Activated CD4-positive, alpha-beta T cell treated with anti-CD3 and anti-CD28 coated beads for 1 hour (primary cell): ENCODE measurements around the gene RHEBL1.
A peak's percentile ranks its signal among the peaks of the same experiment; 100 is the strongest.

Experiments
- DNase-seq: peaks from one replicate; pipeline ENCODE4 v3.0.0-alpha.2; 2020

Gene RHEBL1

DNA sequence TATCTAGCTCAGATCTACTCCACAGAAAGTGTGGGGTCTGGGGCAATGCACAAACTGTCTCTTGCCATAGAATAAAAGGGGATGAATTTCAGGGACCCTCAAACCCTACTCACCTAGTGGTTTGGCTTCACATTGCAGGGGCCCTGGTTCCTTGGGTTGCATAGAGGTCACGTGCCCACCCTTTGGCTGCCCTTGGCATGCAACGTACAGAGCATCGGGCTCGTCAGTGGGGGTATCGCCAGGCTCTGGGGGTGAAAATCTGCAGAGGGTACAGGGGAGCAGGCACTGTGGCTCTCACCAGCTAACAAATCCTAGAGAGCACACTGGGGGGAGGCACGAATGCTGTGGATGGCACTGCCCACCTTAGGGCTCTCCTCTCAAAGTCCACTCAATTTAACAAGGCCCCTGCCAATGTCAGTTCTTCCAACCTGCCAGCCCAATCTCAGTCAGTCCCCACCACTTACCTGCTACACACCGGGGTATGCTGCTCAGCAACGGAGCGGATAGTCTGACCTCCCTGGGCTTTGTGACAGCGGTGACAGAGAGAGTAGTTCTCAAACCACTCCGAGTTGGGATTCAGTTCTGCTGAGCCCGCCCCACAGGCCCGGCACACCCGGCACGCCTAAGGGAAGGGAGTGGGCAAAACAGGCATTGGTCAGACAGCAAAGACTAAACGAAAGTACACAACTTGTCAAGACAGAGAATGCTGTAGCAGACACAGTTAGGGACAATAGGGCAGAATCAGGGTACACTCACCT, 17.1 kb downstream of the RHEBL1 start:
- no peak for DNase-seq

DNA sequence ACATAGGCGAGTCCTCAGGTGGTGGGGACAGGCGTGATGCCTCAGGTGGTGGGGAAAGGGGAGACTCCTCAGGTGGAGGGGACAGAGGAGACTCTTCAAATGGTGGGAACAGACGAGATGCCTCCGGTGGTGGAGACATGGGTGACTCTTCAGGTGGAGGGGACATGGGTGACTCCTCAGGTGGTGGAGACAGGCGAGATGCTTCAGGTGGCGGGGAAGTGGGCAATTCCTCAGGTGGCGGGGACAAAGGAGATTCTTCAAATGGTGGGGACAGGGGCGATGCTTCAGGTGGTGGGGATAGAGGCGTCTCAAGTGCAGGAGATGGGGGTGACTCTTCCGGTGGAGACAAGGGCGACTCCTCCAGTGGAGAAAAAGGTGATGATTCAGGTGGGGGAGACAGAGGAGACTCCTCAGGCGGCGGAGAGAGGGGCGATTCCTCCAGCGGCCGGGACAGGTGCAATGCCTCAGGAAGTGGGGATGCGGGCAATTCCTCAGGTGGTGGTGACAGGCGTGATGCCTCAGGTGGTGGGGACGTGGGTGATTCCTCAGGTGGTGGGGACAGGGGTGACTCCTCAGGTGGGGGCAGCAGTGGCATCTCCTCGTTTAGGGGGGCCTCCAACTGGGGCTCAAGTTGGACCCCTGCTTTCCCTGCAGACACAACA, 17.9 kb downstream of the RHEBL1 start:
- no peak for DNase-seq

GRCh38 chr12:49051373-49051764, 18.4 kb downstream of the RHEBL1 start:
- no peak for DNase-seq

GRCh38 chr12:49050507-49051372, 19.0 kb downstream of the RHEBL1 start:
- DNase-seq = no peak

DNA sequence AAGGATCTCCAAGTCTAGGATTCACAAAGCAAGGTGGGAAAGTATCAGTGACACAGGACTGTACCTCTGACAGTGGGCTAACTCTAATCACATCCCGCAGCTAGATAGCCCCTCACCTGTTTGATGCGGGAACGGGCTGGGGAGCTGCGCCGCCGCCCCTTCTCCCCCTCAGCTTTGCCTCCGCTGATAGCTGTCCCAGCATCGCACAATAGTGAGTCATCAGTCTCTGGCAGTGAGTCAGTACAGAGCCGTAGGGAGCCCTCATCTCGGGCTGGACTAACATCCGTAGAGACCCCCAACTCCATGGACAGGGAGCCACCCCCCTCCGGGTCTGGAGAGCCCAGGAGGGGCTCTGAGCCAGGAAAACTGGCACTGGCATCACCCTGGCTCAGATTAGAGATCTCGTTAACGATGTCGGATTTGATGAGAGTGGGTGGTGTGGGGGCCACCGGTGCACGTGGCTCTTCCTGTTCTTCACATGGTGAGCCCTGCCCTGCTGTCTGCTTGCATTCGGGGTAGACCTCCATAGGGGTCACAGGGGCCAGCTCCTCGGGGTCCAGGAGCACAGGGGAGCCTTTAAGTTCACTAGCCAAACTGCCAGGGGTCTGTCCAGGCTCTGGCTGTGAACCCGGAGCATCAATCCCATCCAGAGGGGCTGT, 20.1 kb downstream of the RHEBL1 start:
- no peak for DNase-seq

DNA sequence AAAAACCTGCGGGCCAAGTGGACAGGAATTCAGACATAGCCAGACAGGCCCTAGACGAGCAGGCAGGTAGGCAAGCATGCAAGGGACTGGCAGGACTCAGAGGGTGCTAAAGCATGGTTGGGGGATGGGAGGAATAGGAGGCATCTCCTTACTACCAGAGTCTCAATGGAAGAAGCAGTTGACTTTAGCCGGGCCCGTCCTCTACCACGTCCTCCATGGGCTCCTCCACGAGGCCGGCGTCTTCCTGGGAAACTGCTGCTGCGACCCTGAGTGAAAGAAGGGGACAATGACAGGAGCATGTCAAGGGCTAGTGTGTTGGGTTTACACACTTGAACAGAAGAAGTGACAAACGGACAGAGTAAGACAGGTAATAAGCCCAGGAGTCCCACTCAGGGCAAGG, 20.8 kb downstream of the RHEBL1 start:
- no peak for DNase-seq

DNA sequence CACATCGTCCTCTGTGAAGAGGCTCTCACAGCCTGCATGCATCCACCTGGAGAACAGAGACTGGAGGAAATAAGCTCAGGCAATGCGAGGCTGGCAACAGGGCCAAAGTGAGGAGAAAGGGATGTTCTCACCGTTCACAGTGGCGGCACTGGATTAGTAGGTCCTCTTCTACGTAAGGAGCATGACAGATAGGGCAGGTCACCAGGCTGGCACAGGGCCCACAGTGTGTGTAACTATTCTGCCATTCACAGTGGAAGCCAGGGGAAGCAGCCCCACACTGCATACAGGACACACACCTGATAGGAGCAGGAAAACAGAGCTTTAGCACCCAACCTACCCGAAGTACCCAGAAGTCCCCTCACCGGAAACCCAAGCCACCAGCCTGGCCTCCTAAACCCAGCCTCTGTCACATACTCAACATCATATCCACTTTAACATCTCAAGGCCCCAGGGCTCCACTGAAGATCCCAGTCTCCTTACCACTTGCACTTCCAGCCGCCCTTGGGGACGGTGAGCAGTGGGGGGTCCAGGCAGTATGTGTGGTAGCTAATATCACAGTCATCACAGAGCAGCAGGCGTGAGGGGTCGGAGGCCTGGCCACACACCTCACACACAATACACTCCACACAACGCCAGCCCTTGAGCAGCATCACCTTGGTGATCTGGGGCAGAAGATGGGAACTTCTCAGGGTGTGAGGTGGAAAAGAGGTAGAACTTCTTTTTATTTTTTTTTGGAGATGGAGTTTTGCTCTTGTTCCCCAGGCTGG, 23.5 kb downstream of the RHEBL1 start:
- DNase-seq = no peak

GRCh38 chr12:49044660-49045059, 25.1 kb downstream of the RHEBL1 start:
- DNase-seq = no peak

GRCh38 chr12:49043856-49044258, 25.9 kb downstream of the RHEBL1 start:
- DNase-seq = peak; percentile 65

DNA sequence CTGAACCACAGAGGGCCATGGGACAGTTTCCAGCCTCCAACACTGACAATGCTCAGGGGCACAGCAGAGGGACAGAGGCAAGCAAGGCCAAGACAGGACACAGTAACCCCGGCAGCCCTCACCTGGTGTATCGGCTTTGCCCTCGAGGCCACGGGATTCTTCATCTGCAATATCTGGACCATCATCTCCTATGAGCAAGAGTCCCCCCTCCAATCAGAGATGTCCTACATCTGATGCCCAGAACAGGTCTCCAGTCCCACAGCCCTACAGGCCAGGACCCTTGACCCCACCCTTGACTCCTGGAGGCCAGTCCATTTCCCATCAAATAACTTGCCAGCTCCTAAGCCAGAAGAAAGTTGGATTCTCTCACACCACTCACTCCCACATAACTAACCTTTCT, 26.5 kb downstream of the RHEBL1 start:
- DNase-seq = no peak

DNA sequence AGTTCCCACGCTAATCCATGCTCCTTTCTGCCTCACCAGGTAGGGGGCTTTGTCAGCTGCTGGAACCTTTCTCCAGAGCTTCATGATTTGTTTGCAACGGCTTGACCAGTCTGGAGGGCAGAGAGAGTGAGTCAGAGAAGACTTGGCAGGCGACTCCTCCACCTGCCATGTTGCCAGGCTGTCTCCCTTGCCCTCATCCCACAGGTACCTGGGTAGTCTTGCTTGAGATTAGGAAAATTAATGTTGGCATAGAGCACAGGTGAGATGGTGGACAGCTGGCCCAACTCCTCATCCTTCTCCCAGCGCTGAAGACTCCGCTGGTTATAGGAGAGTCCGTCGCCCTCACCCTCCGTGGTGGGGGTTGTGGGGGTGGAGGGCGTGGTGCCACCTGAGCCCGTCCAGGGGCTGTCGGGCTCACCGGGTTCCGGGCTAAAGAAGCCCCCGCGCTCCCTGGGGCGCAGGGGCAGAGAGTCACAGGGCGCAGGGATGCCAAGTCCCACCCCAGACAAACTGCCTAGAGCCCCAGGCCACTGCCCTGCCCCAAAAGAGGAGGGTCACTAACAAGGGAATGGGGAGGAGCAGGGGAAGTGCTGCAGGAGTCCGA, 27.8 kb downstream of the RHEBL1 start:
- DNase-seq = no peak

- no peak for DNase-seq
Observed at GRCh38 chr12:49041036-49041880, 28.5 kb downstream of the RHEBL1 start.

- no peak for DNase-seq
Observed at GRCh38 chr12:49040364-49040855, 29.4 kb downstream of the RHEBL1 start.

GRCh38 chr12:49039421-49040363, 30.1 kb downstream of the RHEBL1 start:
- DNase-seq = no peak

- no peak for DNase-seq
Observed at GRCh38 chr12:49038291-49038955, 31.4 kb downstream of the RHEBL1 start.

DNA sequence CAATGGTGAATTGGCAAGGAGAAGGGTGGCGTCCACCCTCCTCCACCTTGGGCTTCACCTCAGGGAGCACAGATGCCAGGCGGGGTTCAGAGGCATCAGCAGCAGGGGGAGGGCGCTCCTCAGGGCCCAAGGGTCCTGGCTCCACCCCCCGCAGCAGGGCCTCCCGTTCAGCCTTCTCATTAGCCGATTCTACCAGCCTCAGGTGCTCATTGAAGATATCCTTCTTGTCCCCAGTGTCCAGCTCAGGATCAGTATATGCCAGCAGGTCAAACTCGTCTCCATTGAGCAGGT, 31.9 kb downstream of the RHEBL1 start:
- no peak for DNase-seq

- no peak for DNase-seq
Observed at GRCh38 chr12:49037111-49037946, 32.5 kb downstream of the RHEBL1 start.

DNA sequence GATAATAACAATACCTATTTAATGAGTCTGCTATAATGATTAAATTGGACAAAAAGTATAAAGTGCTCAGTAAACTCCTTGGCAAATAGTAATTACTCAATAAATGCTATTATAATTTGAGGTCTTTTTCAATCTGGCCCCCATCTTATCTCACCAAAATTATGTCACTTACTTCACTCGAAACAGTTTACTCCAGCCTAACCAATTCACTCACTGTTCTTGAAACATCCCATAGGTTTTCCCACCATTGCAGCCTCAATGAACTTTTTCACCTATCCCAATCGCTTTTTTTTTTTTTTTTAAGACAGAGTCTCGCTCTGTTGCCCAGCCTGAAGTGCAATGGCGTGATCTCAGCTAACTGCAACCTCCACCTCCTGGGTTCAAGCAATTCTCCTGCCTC, 33.8 kb downstream of the RHEBL1 start:
- DNase-seq = no peak
